Measurements from ENCODE around the gene ATP8A1. TPM values are rescaled to one million over a fixed set of nuclear protein-coding genes. Genes with fewer than 3 reads are reported as not detected.

ATP8A1 gene
- total RNA-seq, 1 donor from 2014 or later = 11.6 TPM

DNA sequence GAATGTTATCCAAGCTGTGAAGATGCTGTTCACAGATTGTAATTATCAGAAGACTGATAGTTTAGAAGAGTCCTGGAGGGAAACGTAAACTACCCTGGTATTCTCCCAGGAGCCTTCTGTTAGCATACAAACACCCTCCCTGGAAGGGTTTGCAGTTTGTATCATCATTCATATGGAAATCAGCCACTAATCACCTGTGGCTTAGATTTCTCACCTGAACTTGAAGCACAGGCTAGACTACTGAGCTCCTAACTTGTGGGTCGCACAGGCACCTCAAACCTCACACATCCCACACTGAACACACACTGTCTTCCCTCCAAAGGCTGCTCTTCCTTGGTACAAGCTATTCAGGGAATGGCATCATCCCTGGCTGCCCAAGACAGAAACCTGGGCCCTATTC is 228.9 kb downstream of the ATP8A1 start:
- H3K36me3 Mint-ChIP-seq = no peaks in the 10 kb centered on the region
- H3K27ac Mint-ChIP-seq = no peak overlapping the region
- H3K9me3 Mint-ChIP-seq = no peaks in the 10 kb centered on the region
- no peaks in the 10 kb centered on the region for H3K4me1 Mint-ChIP-seq (ENCODE audit: unreplicated experiment)
- DNase-seq (ENCODE audit: extremely low spot score, unreplicated experiment) = no peak
- no peaks in the 10 kb centered on the region for H3K27me3 Mint-ChIP-seq
- TF ChIP-seq CTCF (conservative IDR thresholded peaks at IDR 0.05) = no peak
- no peak overlapping the region for H3K4me3 Mint-ChIP-seq

DNA sequence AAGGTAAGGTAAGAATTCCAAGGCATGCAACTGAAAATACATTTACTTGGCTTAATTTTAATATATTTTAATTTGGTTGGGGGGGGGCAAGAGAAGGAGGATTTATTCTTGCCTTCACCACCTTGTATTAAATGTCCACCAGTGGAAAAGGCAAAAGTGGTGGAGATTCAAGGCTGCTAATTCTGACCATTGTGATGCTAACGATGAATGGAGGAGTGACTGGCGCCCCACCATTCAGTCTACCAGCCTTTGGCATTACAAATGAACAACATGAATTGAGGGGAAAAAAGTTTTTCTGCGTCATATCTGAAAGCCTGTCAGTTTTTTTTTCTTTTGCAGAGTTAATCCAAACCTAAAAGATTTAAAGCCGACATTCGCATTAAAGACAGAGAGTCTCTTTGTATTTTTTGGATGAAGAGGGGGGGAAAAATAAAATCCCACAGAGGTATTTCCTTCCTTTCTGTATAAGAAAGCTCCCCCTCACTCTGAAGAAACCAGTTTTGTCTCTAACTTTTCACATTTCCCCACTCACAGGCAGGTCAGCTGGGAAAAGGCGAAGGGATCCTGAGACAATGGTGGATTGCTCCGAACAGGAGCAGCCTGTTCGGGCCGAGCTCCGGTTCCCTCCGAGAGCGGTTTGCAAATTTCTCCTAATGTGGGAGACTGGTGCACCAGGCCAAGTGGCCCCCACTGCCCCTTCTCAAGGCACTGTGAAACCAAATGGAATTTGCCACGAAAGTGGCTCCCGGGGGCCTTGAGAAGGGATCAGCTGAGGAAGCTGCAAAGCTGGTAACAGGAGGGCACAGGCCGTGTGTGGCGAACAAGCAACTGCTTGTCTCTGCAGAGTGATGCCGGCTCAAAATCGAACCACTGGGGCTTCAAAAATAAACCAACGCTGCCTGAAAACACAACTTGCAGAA is 231.5 kb downstream of the ATP8A1 start:
- Mint-ChIP-seq H3K27me3 (no peaks in the 10 kb centered on the region), H3K4me3 (no peak overlapping the region), H3K36me3 (no peaks in the 10 kb centered on the region), H3K9me3 (no peaks in the 10 kb centered on the region), H3K27ac (no peak overlapping the region), H3K4me1 (ENCODE audit: unreplicated experiment) (no peaks in the 10 kb centered on the region)
- no peak for DNase-seq (ENCODE audit: extremely low spot score, unreplicated experiment)
- no peak for TF ChIP-seq CTCF (conservative IDR thresholded peaks at IDR 0.05)

- Mint-ChIP-seq H3K27me3 (no peaks in the 10 kb centered on the region), H3K27ac (no peak overlapping the region), H3K4me3 (no peak overlapping the region), H3K36me3 (no peaks in the 10 kb centered on the region), H3K9me3 (no peaks in the 10 kb centered on the region), H3K4me1 (ENCODE audit: unreplicated experiment) (peaks cover 4% of the 10 kb centered on the region)
- DNase-seq (ENCODE audit: extremely low spot score, unreplicated experiment) = no peak
- no peak for TF ChIP-seq CTCF (conservative IDR thresholded peaks at IDR 0.05)
These were observed 236.8 kb downstream of the ATP8A1 start for GRCh38 chr4:42420140-42420539.

DNA sequence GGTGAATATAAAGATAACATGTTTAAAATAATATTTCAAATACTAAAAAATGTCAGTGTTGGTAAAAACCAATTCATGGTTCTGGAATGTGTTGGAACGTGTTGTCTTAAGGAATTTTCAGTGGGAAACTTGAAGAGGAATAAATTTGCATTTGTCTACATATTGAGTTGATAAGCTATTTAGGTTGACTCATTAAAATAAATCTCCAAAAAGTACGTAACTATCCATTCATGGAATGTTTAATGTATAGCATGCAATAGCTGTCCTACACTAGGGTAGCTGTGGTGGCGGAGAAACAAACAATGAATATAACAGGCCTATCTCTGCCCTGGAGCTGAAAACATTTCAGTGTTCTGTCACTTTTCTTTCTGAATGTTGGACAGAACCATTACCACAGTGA is 239.4 kb downstream of the ATP8A1 start:
- DNase-seq (ENCODE audit: extremely low spot score, unreplicated experiment) = no peak
- Mint-ChIP-seq H3K4me1 (ENCODE audit: unreplicated experiment) (peaks cover 4% of the 10 kb centered on the region), H3K9me3 (no peaks in the 10 kb centered on the region), H3K27me3 (no peaks in the 10 kb centered on the region), H3K36me3 (no peaks in the 10 kb centered on the region), H3K4me3 (no peak overlapping the region), H3K27ac (no peak overlapping the region)
- no peak for TF ChIP-seq CTCF (conservative IDR thresholded peaks at IDR 0.05)

DNA sequence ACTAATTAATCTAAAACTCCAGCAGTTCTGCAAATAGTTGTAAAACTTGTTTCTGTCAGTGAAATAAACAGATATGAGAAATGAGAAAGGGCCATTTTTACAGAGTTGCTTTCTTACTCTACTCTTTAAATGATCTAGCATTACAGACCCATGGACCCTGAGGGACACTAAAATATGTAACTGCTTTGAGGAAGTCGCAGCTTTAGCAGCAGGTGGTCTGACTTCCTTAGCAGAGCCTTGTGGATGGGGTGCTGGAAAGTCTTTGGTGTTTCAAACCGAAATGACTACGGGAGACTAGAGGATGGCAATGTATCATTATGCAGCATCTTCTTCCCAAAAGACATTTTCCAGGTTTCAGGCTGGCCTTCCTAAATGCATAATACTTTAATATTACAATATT is 240.9 kb downstream of the ATP8A1 start:
- H3K9me3 Mint-ChIP-seq = no peaks in the 10 kb centered on the region
- H3K4me1 Mint-ChIP-seq (ENCODE audit: unreplicated experiment) = peaks cover 4% of the 10 kb centered on the region
- H3K27me3 Mint-ChIP-seq = no peaks in the 10 kb centered on the region
- H3K4me3 Mint-ChIP-seq = no peak overlapping the region
- H3K27ac Mint-ChIP-seq = no peak overlapping the region
- no peak for DNase-seq (ENCODE audit: extremely low spot score, unreplicated experiment)
- H3K36me3 Mint-ChIP-seq = no peaks in the 10 kb centered on the region
- TF ChIP-seq CTCF (conservative IDR thresholded peaks at IDR 0.05) = no peak

Measured in type B pancreatic cell (in vitro differentiated cells).